ENCODE measurements around the gene GIGYF2. TPM values are rescaled to one million over a fixed set of nuclear protein-coding genes. Genes with fewer than 3 reads are reported as not detected.

The GIGYF2 gene
- total and polyA plus RNA-seq, 3 donors from 2014 or later: 107 to 173 (median 150) TPM

GRCh38 chr2:232655392-232655791, 41.7 kb upstream of the GIGYF2 start:
- intact Hi-C loops (cut with DNase I; ENCODE audit: low total_unique reads): no loop called here
- Histone ChIP-seq H3K4me1 (no peaks in the 10 kb centered on the region), H3K36me3 (ENCODE audit: low read depth, missing control alignments) (no peaks in the 10 kb centered on the region), H3K27me3 (no peaks in the 10 kb centered on the region), H3K27ac (peak overlapping the region; percentile 33 to 79), H3K9me3 (no peaks in the 10 kb centered on the region), H3K4me3 (no peak overlapping the region)
- 60 to 66% methylated on average over 6 of the region's 6 CpGs for WGBS, 2 donors
- TF ChIP-seq CTCF (IDR thresholded peaks at IDR 0.05) (no peak), POLR2A (IDR thresholded peaks at IDR 0.05) (no peak)
- peak; percentile 66 for DNase-seq

- Histone ChIP-seq H3K9me3 (no peaks in the 10 kb centered on the region), H3K4me1 (no peaks in the 10 kb centered on the region), H3K27me3 (no peaks in the 10 kb centered on the region), H3K36me3 (ENCODE audit: low read depth, missing control alignments) (no peaks in the 10 kb centered on the region), H3K4me3 (no peak overlapping the region), H3K27ac (no peak overlapping the region)
- WGBS, 2 donors: 74 to 76% methylated on average over 7 of the region's 7 CpGs
- intact Hi-C loops (cut with DNase I; ENCODE audit: low total_unique reads): no loop called here
- no peak for TF ChIP-seq POLR2A (IDR thresholded peaks at IDR 0.05)
- TF ChIP-seq CTCF (IDR thresholded peaks at IDR 0.05): no peak
- no peak for DNase-seq
These were observed 38.8 kb upstream of the GIGYF2 start for GRCh38 chr2:232658217-232658785.

- no peaks in the 10 kb centered on the region for H3K4me1 ChIP-seq
- intact Hi-C loops (cut with DNase I; ENCODE audit: low total_unique reads): no loop called here
- no peaks in the 10 kb centered on the region for H3K9me3 ChIP-seq
- H3K36me3 ChIP-seq (ENCODE audit: low read depth, missing control alignments): no peaks in the 10 kb centered on the region
- no peak overlapping the region for H3K27ac ChIP-seq
- DNase-seq: no peak
- no peak for TF ChIP-seq POLR2A (IDR thresholded peaks at IDR 0.05)
- no peak for TF ChIP-seq CTCF (IDR thresholded peaks at IDR 0.05)
- H3K4me3 ChIP-seq: no peak overlapping the region
- no peaks in the 10 kb centered on the region for H3K27me3 ChIP-seq
- WGBS, 2 donors: 72 to 93% methylated on average over 2 of the region's 2 CpGs
These were observed 37.8 kb upstream of the GIGYF2 start for GRCh38 chr2:232659359-232659758.

GRCh38 chr2:232662486-232663260, 34.5 kb upstream of the GIGYF2 start:
- H3K4me3 ChIP-seq: no peak overlapping the region
- H3K9me3 ChIP-seq: no peaks in the 10 kb centered on the region
- no peaks in the 10 kb centered on the region for H3K27me3 ChIP-seq
- intact Hi-C loops (cut with DNase I; ENCODE audit: low total_unique reads): loop anchor here (10.0 kb wide), 1 partner anchor 48 kb away; no protein-coding TSS in a partner anchor
- 90 to 91% methylated on average over 14 to 16 of the region's 16 CpGs for WGBS, 2 donors
- no peak for DNase-seq
- TF ChIP-seq POLR2A (IDR thresholded peaks at IDR 0.05) (no peak), CTCF (IDR thresholded peaks at IDR 0.05) (no peak)
- H3K27ac ChIP-seq: no peak overlapping the region
- no peaks in the 10 kb centered on the region for H3K36me3 ChIP-seq (ENCODE audit: low read depth, missing control alignments)
- no peaks in the 10 kb centered on the region for H3K4me1 ChIP-seq
